Measurements from ENCODE around the gene CBX1. TPM values are rescaled to one million over a fixed set of nuclear protein-coding genes. Genes with fewer than 3 reads are reported as not detected.
A peak's percentile ranks its signal among the peaks of the same experiment; 100 is the strongest.

Gene CBX1
- total RNA-seq, 1 experiment from 2014 or later: 77.3 TPM

- intact Hi-C loops (cut with micrococcal nuclease): no loop called here
- no peak overlapping the region for H3K4me3 Mint-ChIP-seq (ENCODE audit: unreplicated experiment)
- H3K27ac Mint-ChIP-seq (ENCODE audit: low read depth, unreplicated experiment): no peak overlapping the region
- no peaks in the 10 kb centered on the region for H3K9me3 Mint-ChIP-seq (ENCODE audit: unreplicated experiment)
- H3K27me3 Mint-ChIP-seq (ENCODE audit: insufficient read depth, unreplicated experiment): no peaks in the 10 kb centered on the region
- TF ChIP-seq CTCF (IDR thresholded peaks at IDR 0.05; ENCODE audit: unreplicated experiment): no peak
- CTCF ChIA-PET: interaction anchor here (0.9 to 1.7 kb wide), 3 partner anchors 10 to 142 kb away, joined by 3 to 5 read pairs (median 3); partner anchors contain the start of gene CDK5RAP3
- DNase-seq (ENCODE audit: unreplicated experiment): no peak
- POLR2A ChIA-PET: interaction anchor here (0.6 kb wide), 1 partner anchor 65 kb away, joined by 5 read pairs; the partner anchor contains the start of gene NFE2L1
- H3K36me3 Mint-ChIP-seq (ENCODE audit: insufficient read depth, unreplicated experiment): peaks cover 66% of the 10 kb centered on the region
- H3K4me1 Mint-ChIP-seq (ENCODE audit: insufficient read depth, unreplicated experiment): peaks cover 15% of the 10 kb centered on the region
- no TSS peak for BruUV-seq (replicated peaks)
Observed at GRCh38 chr17:48113201-48113676, 12.0 kb upstream of the CBX1 start.

GRCh38 chr17:48111937-48112241 is 10.6 kb upstream of the CBX1 start:
- DNase-seq (ENCODE audit: unreplicated experiment): no peak
- H3K4me3 Mint-ChIP-seq (ENCODE audit: unreplicated experiment): no peak overlapping the region
- no peaks in the 10 kb centered on the region for H3K27me3 Mint-ChIP-seq (ENCODE audit: insufficient read depth, unreplicated experiment)
- BruUV-seq (replicated peaks): no TSS peak
- H3K9me3 Mint-ChIP-seq (ENCODE audit: unreplicated experiment): no peaks in the 10 kb centered on the region
- peaks cover 52% of the 10 kb centered on the region for H3K36me3 Mint-ChIP-seq (ENCODE audit: insufficient read depth, unreplicated experiment)
- intact Hi-C loops (cut with micrococcal nuclease): no loop called here
- no peak for TF ChIP-seq CTCF (IDR thresholded peaks at IDR 0.05; ENCODE audit: unreplicated experiment)
- POLR2A ChIA-PET: interaction anchor here (1.3 kb wide), 1 partner anchor 12 kb away, joined by 3 read pairs; no protein-coding TSS in a partner anchor
- no peak overlapping the region for H3K27ac Mint-ChIP-seq (ENCODE audit: low read depth, unreplicated experiment)
- CTCF ChIA-PET: interaction anchor here (0.6 to 1.7 kb wide), 3 partner anchors 12 to 81 kb away, joined by 3 to 8 read pairs (median 4); no protein-coding TSS in a partner anchor
- peaks cover 15% of the 10 kb centered on the region for H3K4me1 Mint-ChIP-seq (ENCODE audit: insufficient read depth, unreplicated experiment)

GRCh38 chr17:48110761-48111160 is 9.5 kb upstream of the CBX1 start:
- Mint-ChIP-seq H3K4me3 (ENCODE audit: unreplicated experiment) (no peak overlapping the region), H3K27ac (ENCODE audit: low read depth, unreplicated experiment) (peak overlapping the region; percentile 6), H3K9me3 (ENCODE audit: unreplicated experiment) (no peaks in the 10 kb centered on the region), H3K27me3 (ENCODE audit: insufficient read depth, unreplicated experiment) (no peaks in the 10 kb centered on the region), H3K36me3 (ENCODE audit: insufficient read depth, unreplicated experiment) (peaks cover 41% of the 10 kb centered on the region), H3K4me1 (ENCODE audit: insufficient read depth, unreplicated experiment) (peaks cover 21% of the 10 kb centered on the region)
- CTCF ChIA-PET: interaction anchor here (1.7 kb wide), 1 partner anchor 31 kb away, joined by 8 read pairs; no protein-coding TSS in a partner anchor
- POLR2A ChIA-PET: no interaction called here
- no peak for DNase-seq (ENCODE audit: unreplicated experiment)
- no peak for TF ChIP-seq CTCF (IDR thresholded peaks at IDR 0.05; ENCODE audit: unreplicated experiment)
- intact Hi-C loops (cut with micrococcal nuclease): no loop called here
- BruUV-seq (replicated peaks): no TSS peak

- POLR2A ChIA-PET: interaction anchor here (0.6 to 4.2 kb wide), 34 partner anchors 8 to 917 kb away, joined by 3 to 59 read pairs (median 5); partner anchors contain the start of genes LRRC46, MRPL10, NFE2L1 and PNPO
- BruUV-seq (replicated peaks): TSS peak; percentile 82
- TF ChIP-seq CTCF (IDR thresholded peaks at IDR 0.05; ENCODE audit: unreplicated experiment): no peak
- H3K4me3 Mint-ChIP-seq (ENCODE audit: unreplicated experiment): peak within 1 kb of the TSS; percentile 98
- H3K27me3 Mint-ChIP-seq (ENCODE audit: insufficient read depth, unreplicated experiment): no peaks in the 10 kb centered on the region
- intact Hi-C loops (cut with micrococcal nuclease): no loop called here
- peak; percentile 85 for DNase-seq (ENCODE audit: unreplicated experiment)
- H3K4me1 Mint-ChIP-seq (ENCODE audit: insufficient read depth, unreplicated experiment): peaks cover 21% of the 10 kb centered on the region
- peaks cover 8% of the 10 kb centered on the region for H3K36me3 Mint-ChIP-seq (ENCODE audit: insufficient read depth, unreplicated experiment)
- H3K9me3 Mint-ChIP-seq (ENCODE audit: unreplicated experiment): no peaks in the 10 kb centered on the region
- CTCF ChIA-PET: interaction anchor here (0.6 to 5.7 kb wide), 9 partner anchors 16 to 81 kb away, joined by 3 to 34 read pairs (median 4); no protein-coding TSS in a partner anchor
- H3K27ac Mint-ChIP-seq (ENCODE audit: low read depth, unreplicated experiment): peak within 1 kb of the TSS; percentile 87
Observed at GRCh38 chr17:48107137-48108055, 6.1 kb upstream of the CBX1 start, which contains the start of gene SNX11. Gene SNX11, plus strand, starts transcription at chr17:48107766. Its CDS starts 4,278 bp downstream, at chr17:48112044.
